Small intestine (tissue), 7 donors: Measurements from ENCODE around the gene SOD3. TPM values are rescaled to one million over a fixed set of nuclear protein-coding genes. Genes with fewer than 3 reads are reported as not detected.
A peak's percentile ranks its signal among the peaks of the same experiment; 100 is the strongest.

ENCODE experiments used
- DNase-seq, 2 donors: peaks; one replicate each; pipeline versions ENCODE4 v3.0.0 to v3.0.0-alpha.2; 2013
- FAIRE-seq: peaks from 2 replicates; lab custom pipeline; 2012; peaks lifted over from hg19 to GRCh38; lab: Jason Lieb, UNC
- H3K27ac ChIP-seq, 3 donors: one replicate each; pipeline ENCODE4 v1.5.1; 2013; ENCODE audit warnings: low read length in 2 of 3, mild to moderate bottlenecking in 2 of 3, control low read depth in 1 of 3, inconsistent platforms in 1 of 3, low read depth in 1 of 3, moderate library complexity in 1 of 3
- H3K27me3 ChIP-seq, 3 donors: one replicate each; pipeline ENCODE4 v1.6.1; 2013; ENCODE audit warnings: low read length in 3 of 3, inconsistent platforms in 1 of 3; ENCODE audit not compliant: control insufficient read depth in 3 of 3, insufficient read depth in 3 of 3
- H3K36me3 ChIP-seq, 3 donors: one replicate each; pipeline ENCODE4 v1.6.1; 2013; ENCODE audit warnings: low read length in 3 of 3, inconsistent platforms in 1 of 3, low read depth in 1 of 3, mild to moderate bottlenecking in 1 of 3, moderate library complexity in 1 of 3; ENCODE audit not compliant: control insufficient read depth in 3 of 3, insufficient read depth in 2 of 3
- H3K4me1 ChIP-seq, 3 donors: one replicate each; pipeline ENCODE4 v1.6.1; 2013; ENCODE audit warnings: low read length in 2 of 3, inconsistent platforms in 1 of 3, low read depth in 1 of 3, mild to moderate bottlenecking in 1 of 3, moderate library complexity in 1 of 3; ENCODE audit not compliant: control insufficient read depth in 3 of 3, insufficient read depth in 2 of 3
- H3K4me3 ChIP-seq, 3 donors: one replicate each; pipeline ENCODE4 v1.5.1; 2013; ENCODE audit warnings: low read length in 3 of 3, control low read depth in 1 of 3, inconsistent platforms in 1 of 3, low read depth in 1 of 3, mild to moderate bottlenecking in 1 of 3, moderate library complexity in 1 of 3
- H3K9me3 ChIP-seq, 2 donors: one replicate each; pipeline ENCODE4 v1.6.1; 2013; ENCODE audit warnings: low read depth in 1 of 2, low read length in 1 of 2; ENCODE audit not compliant: control insufficient read depth in 2 of 2, insufficient read depth in 1 of 2
- WGBS, 3 donors: extraction: QIAGEN DNeasy Blood & Tissue Kit; methylation state at CpG; one replicate each; pipeline ENCODE4 v1.1.7; 2013; 5-methylcytosine and 5-hydroxymethylcytosine counted together
- polyA plus RNA-seq, 4 donors: library from polyadenylated mRNA; stranded (reverse) in 3 of 4; unstranded in 1 of 4; fragments of 200-250 nt in 3 of 4; fragments of 120-200 nt in 1 of 4; gene quantifications; one replicate each; pipeline versions ENCODE4 v1.2.1 to v1.2.3, GENCODE V29; 2013
- donor health status: healthy with polysubstance abuse.
- donor health status: control.
- donor health status: control.
- donor health status: Bipolar disorder and iron deficiency.
- donor health status: healthy.

The SOD3 gene
- polyA plus RNA-seq, 4 donors, result 0.90 to 15.6 (median 1.6) TPM; not detected in 1

- Histone ChIP-seq H3K27me3 (peaks cover under 1 to 40% (median 7%) of the 10 kb centered on the region in 3 donors), H3K4me1 (peaks cover 0 to 8% (median 3%) of the 10 kb centered on the region in 3 donors), H3K27ac (peak overlapping the region in 1 of 3 donors; percentile 69), H3K4me3 (no peak overlapping the region), H3K9me3 (no peaks in the 10 kb centered on the region), H3K36me3 (no peaks in the 10 kb centered on the region)
- 71 to 82% (median 79%) methylated on average over 10 of the region's 10 CpGs for WGBS, 3 donors
- no peak for DNase-seq
- FAIRE-seq, result no peak
Measured at GRCh38 chr4:24794480-24794879, 893 bp upstream of the SOD3 start.

GRCh38 chr4:24795666-24796381, 451 bp downstream of the SOD3 start:
- peaks cover 2 to 48% (median 13%) of the 10 kb centered on the region in 3 donors for H3K27me3 ChIP-seq
- H3K36me3 ChIP-seq, result no peaks in the 10 kb centered on the region
- no peak for FAIRE-seq
- no peaks in the 10 kb centered on the region for H3K9me3 ChIP-seq
- H3K4me3 ChIP-seq, result peak overlapping the region in 1 of 3 donors; percentile 7
- H3K4me1 ChIP-seq, result peaks cover 0 to 10% (median 3%) of the 10 kb centered on the region in 3 donors
- peak overlapping the region in 2 of 3 donors; percentile 12 to 69 for H3K27ac ChIP-seq
- 31 to 41% (median 40%) methylated on average over 9 of the region's 9 CpGs for WGBS, 3 donors
- DNase-seq, result no peak

- H3K27ac ChIP-seq, result no peak overlapping the region
- DNase-seq (no peak), FAIRE-seq (no peak)
- no peak overlapping the region for H3K4me3 ChIP-seq
- peaks cover 0 to 10% (median 3%) of the 10 kb centered on the region in 3 donors for H3K4me1 ChIP-seq
- H3K9me3 ChIP-seq, result no peaks in the 10 kb centered on the region
- H3K36me3 ChIP-seq, result no peaks in the 10 kb centered on the region
- H3K27me3 ChIP-seq, result peaks cover 2 to 56% (median 17%) of the 10 kb centered on the region in 3 donors
Measured at GRCh38 chr4:24796620-24797019, 1.2 kb downstream of the SOD3 start.

- 58 to 64% (median 61%) methylated on average over 5 of the region's 5 CpGs for WGBS, 3 donors
- H3K36me3 ChIP-seq, result no peaks in the 10 kb centered on the region
- H3K27ac ChIP-seq, result no peak overlapping the region
- no peak for FAIRE-seq
- H3K27me3 ChIP-seq, result peaks cover 2 to 64% (median 19%) of the 10 kb centered on the region in 3 donors
- H3K4me1 ChIP-seq, result peaks cover 0 to 3% (median 2%) of the 10 kb centered on the region in 3 donors
- H3K4me3 ChIP-seq, result no peak overlapping the region
- no peak for DNase-seq
- no peaks in the 10 kb centered on the region for H3K9me3 ChIP-seq
Measured at GRCh38 chr4:24798036-24798610, 2.8 kb downstream of the SOD3 start.

GRCh38 chr4:24799196-24799543, 3.8 kb downstream of the SOD3 start:
- no peak overlapping the region for H3K27ac ChIP-seq
- FAIRE-seq, result no peak

GRCh38 chr4:24799544-24800324, 4.4 kb downstream of the SOD3 start:
- peak overlapping the region in 1 of 3 donors; percentile 12 for H3K4me3 ChIP-seq
- peaks cover 0 to 2% (median 0%) of the 10 kb centered on the region in 3 donors for H3K4me1 ChIP-seq
- WGBS, 3 donors, result 21 to 29% (median 28%) methylated on average over 74 to 103 of the region's 103 CpGs
- H3K27ac ChIP-seq, result no peak overlapping the region
- H3K36me3 ChIP-seq, result no peaks in the 10 kb centered on the region
- FAIRE-seq (no peak), DNase-seq (peak in 1 of 2 donors; percentile 31)
- H3K9me3 ChIP-seq, result no peaks in the 10 kb centered on the region
- H3K27me3 ChIP-seq, result peaks cover 2 to 64% (median 19%) of the 10 kb centered on the region in 3 donors

More at GRCh38 chr4:24799196-24799543, 3.8 kb downstream of the SOD3 start:
- no peaks in the 10 kb centered on the region for H3K9me3 ChIP-seq
- WGBS, 3 donors, result 74 to 76% (median 74%) methylated on average over 13 of the region's 13 CpGs
- peaks cover 0 to 2% (median 0%) of the 10 kb centered on the region in 3 donors for H3K4me1 ChIP-seq
- H3K4me3 ChIP-seq, result no peak overlapping the region
- no peaks in the 10 kb centered on the region for H3K36me3 ChIP-seq
- no peak for DNase-seq
- H3K27me3 ChIP-seq, result peaks cover 2 to 64% (median 19%) of the 10 kb centered on the region in 3 donors

- Histone ChIP-seq H3K27me3 (peaks cover 2 to 64% (median 19%) of the 10 kb centered on the region in 3 donors), H3K36me3 (no peaks in the 10 kb centered on the region), H3K4me3 (peak overlapping the region in 2 of 3 donors; percentile 4 to 21), H3K9me3 (no peaks in the 10 kb centered on the region), H3K4me1 (peaks cover 0 to 2% (median 0%) of the 10 kb centered on the region in 3 donors), H3K27ac (no peak overlapping the region)
- DNase-seq, result no peak
- no peak for FAIRE-seq
- 5 to 13% (median 10%) methylated on average over 25 of the region's 25 CpGs for WGBS, 3 donors
Measured at GRCh38 chr4:24800325-24800895, 5.0 kb downstream of the SOD3 start.
